ENCODE results near the gene CARD14. TPM values are rescaled to one million over a fixed set of nuclear protein-coding genes. Genes with fewer than 3 reads are reported as not detected.

The CARD14 gene
- total RNA-seq, 2 donors from 2014 or later = 0.29 to 0.54 TPM

GRCh38 chr17:80133626-80133970, 36.2 kb upstream of the CARD14 start:
- no peak for TF ChIP-seq CTCF (IDR thresholded peaks at IDR 0.05)
- peaks cover 39% of the 10 kb centered on the region for H3K36me3 ChIP-seq
- H3K9ac ChIP-seq (ENCODE audit: low read depth in 2 of 2, low read length in 2 of 2) = no peak overlapping the region
- no peak overlapping the region for H3K4me3 ChIP-seq
- H3K4me1 ChIP-seq = no peaks in the 10 kb centered on the region
- H3K27ac ChIP-seq = no peak overlapping the region
- H3K9me3 ChIP-seq = no peaks in the 10 kb centered on the region
- intact Hi-C loops (cut with DNase I) = no loop called here
- no peaks in the 10 kb centered on the region for H3K27me3 ChIP-seq
- no peak for DNase-seq

- intact Hi-C loops (cut with DNase I) = no loop called here
- no peak for TF ChIP-seq CTCF (IDR thresholded peaks at IDR 0.05)
- no peaks in the 10 kb centered on the region for H3K27me3 ChIP-seq
- no peak overlapping the region for H3K27ac ChIP-seq
- no peaks in the 10 kb centered on the region for H3K4me1 ChIP-seq
- H3K9ac ChIP-seq (ENCODE audit: low read depth in 2 of 2, low read length in 2 of 2) = no peak overlapping the region
- no peak overlapping the region for H3K4me3 ChIP-seq
- no peak for DNase-seq
- H3K36me3 ChIP-seq = peaks cover 39% of the 10 kb centered on the region
- H3K9me3 ChIP-seq = no peaks in the 10 kb centered on the region
These were observed 32.7 kb upstream of the CARD14 start for GRCh38 chr17:80137131-80137530.

GRCh38 chr17:80138856-80139426, 30.9 kb upstream of the CARD14 start:
- no peak for TF ChIP-seq CTCF (IDR thresholded peaks at IDR 0.05)
- intact Hi-C loops (cut with DNase I) = no loop called here
- H3K36me3 ChIP-seq = peaks cover 41% of the 10 kb centered on the region
- no peak overlapping the region for H3K4me3 ChIP-seq
- no peaks in the 10 kb centered on the region for H3K4me1 ChIP-seq
- no peak overlapping the region for H3K9ac ChIP-seq (ENCODE audit: low read depth in 2 of 2, low read length in 2 of 2)
- H3K27me3 ChIP-seq = no peaks in the 10 kb centered on the region
- peak; percentile 58 for DNase-seq
- H3K27ac ChIP-seq = peak overlapping the region; percentile 42
- no peaks in the 10 kb centered on the region for H3K9me3 ChIP-seq

- Histone ChIP-seq H3K9me3 (no peaks in the 10 kb centered on the region), H3K4me3 (no peak overlapping the region), H3K36me3 (peaks cover 25% of the 10 kb centered on the region), H3K27me3 (no peaks in the 10 kb centered on the region), H3K9ac (ENCODE audit: low read depth in 2 of 2, low read length in 2 of 2) (no peak overlapping the region), H3K4me1 (peaks cover 7% of the 10 kb centered on the region), H3K27ac (no peak overlapping the region)
- no peak for TF ChIP-seq CTCF (IDR thresholded peaks at IDR 0.05)
- intact Hi-C loops (cut with DNase I) = loop anchor here (10.0 kb wide), 1 partner anchor 113 kb away; no protein-coding TSS in a partner anchor
- DNase-seq = no peak
These were observed 28.2 kb upstream of the CARD14 start for GRCh38 chr17:80141463-80142165.

- peaks cover 7% of the 10 kb centered on the region for H3K4me1 ChIP-seq
These were observed 26.9 kb upstream of the CARD14 start for GRCh38 chr17:80142929-80143328.

More at GRCh38 chr17:80142929-80143328, 26.9 kb upstream of the CARD14 start:
- TF ChIP-seq CTCF (IDR thresholded peaks at IDR 0.05) = no peak
- Histone ChIP-seq H3K9ac (ENCODE audit: low read depth in 2 of 2, low read length in 2 of 2) (no peak overlapping the region), H3K27me3 (no peaks in the 10 kb centered on the region), H3K4me3 (no peak overlapping the region), H3K9me3 (no peaks in the 10 kb centered on the region), H3K27ac (no peak overlapping the region), H3K36me3 (peaks cover 13% of the 10 kb centered on the region)
- intact Hi-C loops (cut with DNase I) = loop anchor here (10.0 kb wide), 1 partner anchor 112 kb away; no protein-coding TSS in a partner anchor
- DNase-seq = no peak
